ENCODE results near the gene SLC17A4. TPM values are rescaled to one million over a fixed set of nuclear protein-coding genes. Genes with fewer than 3 reads are reported as not detected.

SLC17A4 gene
- total RNA-seq, 1 experiment from 2014 or later: not detected

DNA sequence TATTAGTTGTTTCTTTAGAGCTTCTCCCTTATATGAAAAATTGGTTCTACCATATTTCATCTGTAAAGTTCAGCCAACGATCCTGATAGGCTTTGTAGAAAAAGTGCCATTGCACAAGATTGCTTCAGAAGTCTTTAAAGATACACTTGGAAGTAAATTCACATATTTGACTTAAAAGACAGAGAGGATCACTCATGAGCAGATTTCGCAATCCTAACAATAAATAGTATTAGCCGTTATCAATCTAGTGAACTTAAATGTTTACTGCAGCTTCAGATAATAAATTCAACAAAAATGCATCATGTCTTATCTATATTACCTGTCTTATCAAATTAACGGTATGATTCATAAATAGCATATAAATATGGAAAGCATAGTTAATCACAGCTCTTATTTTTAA lies 8.7 kb upstream of the SLC17A4 start:
- no peak overlapping the region for H3K27ac ChIP-seq (ENCODE audit: low read depth, low read length, poor library complexity, severe bottlenecking)
- no peaks in the 10 kb centered on the region for H3K9me3 ChIP-seq (ENCODE audit: low read depth, low read length, poor library complexity, severe bottlenecking)
- DNase-seq (ENCODE audit: low spot score): no peak
- ChIA-PET POLR2A (ENCODE audit: low non-redundant PET) (no interaction called here), CTCF (interaction anchor here (0.5 kb wide), 1 partner anchor 10 kb away, joined by 3 read pairs; no protein-coding TSS in a partner anchor)
- BruUV-seq (replicated peaks): no TSS peak
- no peaks in the 10 kb centered on the region for H3K27me3 ChIP-seq (replicated peaks; ENCODE audit: insufficient read depth, low read depth, low read length, poor library complexity)
- H3K36me3 ChIP-seq (ENCODE audit: insufficient read depth, low read length, poor library complexity, severe bottlenecking): no peaks in the 10 kb centered on the region
- TF ChIP-seq, protein P1, sequence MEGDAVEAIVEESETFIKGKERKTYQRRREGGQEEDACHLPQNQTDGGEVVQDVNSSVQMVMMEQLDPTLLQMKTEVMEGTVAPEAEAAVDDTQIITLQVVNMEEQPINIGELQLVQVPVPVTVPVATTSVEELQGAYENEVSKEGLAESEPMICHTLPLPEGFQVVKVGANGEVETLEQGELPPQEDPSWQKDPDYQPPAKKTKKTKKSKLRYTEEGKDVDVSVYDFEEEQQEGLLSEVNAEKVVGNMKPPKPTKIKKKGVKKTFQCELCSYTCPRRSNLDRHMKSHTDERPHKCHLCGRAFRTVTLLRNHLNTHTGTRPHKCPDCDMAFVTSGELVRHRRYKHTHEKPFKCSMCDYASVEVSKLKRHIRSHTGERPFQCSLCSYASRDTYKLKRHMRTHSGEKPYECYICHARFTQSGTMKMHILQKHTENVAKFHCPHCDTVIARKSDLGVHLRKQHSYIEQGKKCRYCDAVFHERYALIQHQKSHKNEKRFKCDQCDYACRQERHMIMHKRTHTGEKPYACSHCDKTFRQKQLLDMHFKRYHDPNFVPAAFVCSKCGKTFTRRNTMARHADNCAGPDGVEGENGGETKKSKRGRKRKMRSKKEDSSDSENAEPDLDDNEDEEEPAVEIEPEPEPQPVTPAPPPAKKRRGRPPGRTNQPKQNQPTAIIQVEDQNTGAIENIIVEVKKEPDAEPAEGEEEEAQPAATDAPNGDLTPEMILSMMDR (conservative IDR thresholded peaks at IDR 0.05; ENCODE audit: low read depth, low read length): no peak
- TF ChIP-seq EZH2 (IDR thresholded peaks at IDR 0.05; ENCODE audit: borderline replicate concordance, low read depth, low read length, poor library complexity, severe bottlenecking): no peak
- H3K4me1 ChIP-seq (ENCODE audit: insufficient read depth, low read length, poor library complexity, severe bottlenecking): no peaks in the 10 kb centered on the region
- H3K4me3 ChIP-seq (ENCODE audit: low read depth, low read length, poor library complexity, severe bottlenecking): no peak overlapping the region
- intact Hi-C loops (cut with micrococcal nuclease; ENCODE audit: unreplicated experiment): no loop called here

DNA sequence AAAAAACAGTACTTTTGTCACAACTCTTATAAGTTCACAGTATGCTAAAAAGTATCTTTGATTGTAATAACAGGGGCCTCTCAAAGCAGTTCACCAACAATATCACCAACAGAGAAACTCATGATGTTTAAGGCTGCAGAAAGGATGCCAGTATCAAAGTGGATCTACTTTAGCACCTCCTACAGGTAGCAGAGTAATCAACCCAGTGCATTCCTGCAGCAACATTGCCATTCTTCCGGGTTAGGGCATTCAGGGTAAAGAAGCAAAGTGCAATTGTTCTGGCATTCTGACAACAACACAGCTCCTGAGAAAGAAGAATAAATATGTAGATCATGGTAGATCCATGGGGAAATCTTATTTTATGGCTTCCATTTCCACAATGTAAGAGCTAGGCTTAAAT lies 7.6 kb upstream of the SLC17A4 start:
- H3K9me3 ChIP-seq (ENCODE audit: low read depth, low read length, poor library complexity, severe bottlenecking): no peaks in the 10 kb centered on the region
- H3K4me3 ChIP-seq (ENCODE audit: low read depth, low read length, poor library complexity, severe bottlenecking): no peak overlapping the region
- H3K4me1 ChIP-seq (ENCODE audit: insufficient read depth, low read length, poor library complexity, severe bottlenecking): no peaks in the 10 kb centered on the region
- DNase-seq (ENCODE audit: low spot score): no peak
- TF ChIP-seq EZH2 (IDR thresholded peaks at IDR 0.05; ENCODE audit: borderline replicate concordance, low read depth, low read length, poor library complexity, severe bottlenecking): no peak
- TF ChIP-seq, protein P1 (conservative IDR thresholded peaks at IDR 0.05; ENCODE audit: low read depth, low read length): 0 out of 2 replicates have a peak, but pooled peaks have one; percentile 29
- BruUV-seq (replicated peaks): no TSS peak
- CTCF ChIA-PET: no interaction called here
- intact Hi-C loops (cut with micrococcal nuclease; ENCODE audit: unreplicated experiment): no loop called here
- H3K27ac ChIP-seq (ENCODE audit: low read depth, low read length, poor library complexity, severe bottlenecking): no peak overlapping the region
- H3K36me3 ChIP-seq (ENCODE audit: insufficient read depth, low read length, poor library complexity, severe bottlenecking): no peaks in the 10 kb centered on the region
- no peaks in the 10 kb centered on the region for H3K27me3 ChIP-seq (replicated peaks; ENCODE audit: insufficient read depth, low read depth, low read length, poor library complexity)
- POLR2A ChIA-PET (ENCODE audit: low non-redundant PET): no interaction called here

DNA sequence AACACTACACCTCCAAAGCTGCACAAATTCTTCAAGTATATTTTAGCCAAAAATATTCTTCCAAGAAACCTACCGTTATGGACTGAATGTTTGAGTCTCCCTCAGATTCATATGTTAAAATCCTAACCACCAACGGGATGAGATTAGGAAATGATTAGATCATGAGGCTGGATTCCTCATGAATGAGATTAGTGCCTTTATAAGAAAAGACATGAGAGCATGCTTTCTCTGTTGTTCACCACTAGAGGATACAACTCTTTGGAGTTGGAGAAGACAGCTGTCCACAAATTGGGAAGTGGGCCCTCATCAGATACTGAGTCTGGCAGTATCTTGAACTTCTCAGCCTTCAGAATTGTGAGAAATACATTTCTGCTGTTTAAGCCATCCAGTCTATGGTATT lies 7.1 kb upstream of the SLC17A4 start:
- no peaks in the 10 kb centered on the region for H3K4me1 ChIP-seq (ENCODE audit: insufficient read depth, low read length, poor library complexity, severe bottlenecking)
- no peak for DNase-seq (ENCODE audit: low spot score)
- CTCF ChIA-PET: no interaction called here
- no peaks in the 10 kb centered on the region for H3K36me3 ChIP-seq (ENCODE audit: insufficient read depth, low read length, poor library complexity, severe bottlenecking)
- no peak overlapping the region for H3K4me3 ChIP-seq (ENCODE audit: low read depth, low read length, poor library complexity, severe bottlenecking)
- POLR2A ChIA-PET (ENCODE audit: low non-redundant PET): no interaction called here
- H3K27me3 ChIP-seq (replicated peaks; ENCODE audit: insufficient read depth, low read depth, low read length, poor library complexity): no peaks in the 10 kb centered on the region
- H3K9me3 ChIP-seq (ENCODE audit: low read depth, low read length, poor library complexity, severe bottlenecking): no peaks in the 10 kb centered on the region
- H3K27ac ChIP-seq (ENCODE audit: low read depth, low read length, poor library complexity, severe bottlenecking): no peak overlapping the region
- intact Hi-C loops (cut with micrococcal nuclease; ENCODE audit: unreplicated experiment): no loop called here
- TF ChIP-seq, protein P1 (conservative IDR thresholded peaks at IDR 0.05; ENCODE audit: low read depth, low read length): no peak
- TF ChIP-seq EZH2 (IDR thresholded peaks at IDR 0.05; ENCODE audit: borderline replicate concordance, low read depth, low read length, poor library complexity, severe bottlenecking): no peak
- BruUV-seq (replicated peaks): no TSS peak
